ENCODE data around the gene HCN2.

The HCN2 gene

DNA sequence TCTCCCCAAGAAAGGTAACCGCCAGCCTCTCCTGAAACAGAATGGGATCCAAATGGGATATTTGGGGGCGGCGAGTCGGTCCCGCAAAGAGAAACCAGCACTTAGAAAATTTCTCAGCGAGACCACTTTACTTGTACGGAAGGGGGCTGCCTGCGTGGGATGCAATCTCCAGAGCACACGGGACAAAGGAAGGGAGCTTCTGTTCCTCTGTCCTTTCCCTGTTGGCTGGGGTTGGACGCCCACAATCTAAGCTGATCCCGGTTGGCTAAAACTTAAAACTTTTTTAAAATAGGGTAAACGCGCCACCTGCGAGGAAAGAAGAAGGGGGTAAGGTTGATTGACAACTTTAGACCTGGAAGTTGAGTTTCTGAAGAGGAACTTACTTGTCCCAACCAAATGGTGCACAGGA is 18.1 kb upstream of the HCN2 start:
- no peak for DNase-seq (ENCODE audit: low read depth in 2 of 2)

- peak; percentile 96 for DNase-seq (ENCODE audit: low read depth in 2 of 2)
Measured at GRCh38 chr19:572140-572742, 17.4 kb upstream of the HCN2 start, which contains the start of gene BSG. Gene BSG (plus strand): TSS chr19:572596. CDS start chr19:572635, 39 bp downstream.

DNA sequence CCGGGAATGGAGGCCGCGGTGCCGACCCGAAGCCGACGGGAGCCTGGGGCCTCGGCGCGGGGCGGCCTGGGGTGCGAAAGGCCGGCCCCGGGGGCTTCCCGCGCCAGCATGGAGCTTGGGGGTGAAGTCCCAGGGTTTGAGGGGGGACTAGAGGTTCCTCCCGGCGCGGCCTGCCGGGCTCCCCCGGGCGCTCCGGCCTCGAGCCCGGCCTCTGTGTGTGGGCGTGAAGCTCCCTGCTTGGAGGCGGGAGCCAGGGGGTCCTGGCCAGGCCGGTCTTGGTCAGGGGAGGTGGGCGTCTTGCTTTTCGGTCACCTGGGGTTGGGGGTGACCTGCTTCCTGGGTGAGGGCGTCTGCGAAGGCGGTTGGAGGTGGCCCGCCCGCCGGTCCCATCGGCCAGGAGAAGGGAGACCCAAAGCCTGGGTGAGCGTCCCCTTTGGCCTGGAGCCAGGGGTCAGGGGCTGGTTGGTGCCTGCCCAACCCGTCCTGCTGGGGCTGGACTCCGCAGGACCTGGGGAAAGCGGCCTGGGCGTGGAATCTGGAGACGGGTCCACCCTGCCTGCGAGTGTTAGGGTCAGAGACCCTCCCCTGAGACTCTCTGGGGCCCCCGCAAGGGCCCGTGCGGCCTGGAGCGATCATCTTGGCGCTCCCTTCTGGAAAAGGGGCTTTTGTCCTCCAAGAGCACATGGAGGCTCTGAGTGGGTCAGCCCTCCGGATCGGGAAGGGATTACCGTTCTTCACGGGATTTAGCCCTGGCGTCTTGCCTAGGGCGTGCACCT is 16.8 kb upstream of the HCN2 start:
- DNase-seq (ENCODE audit: low read depth in 2 of 2): no peak

- DNase-seq (ENCODE audit: low read depth in 2 of 2): no peak
Measured at GRCh38 chr19:573519-573825, 16.2 kb upstream of the HCN2 start.

- DNase-seq (ENCODE audit: low read depth in 2 of 2): no peak
Measured at GRCh38 chr19:574658-575526, 14.8 kb upstream of the HCN2 start.

- DNase-seq (ENCODE audit: low read depth in 2 of 2): no peak
Measured at GRCh38 chr19:575527-576506, 13.9 kb upstream of the HCN2 start.

DNA sequence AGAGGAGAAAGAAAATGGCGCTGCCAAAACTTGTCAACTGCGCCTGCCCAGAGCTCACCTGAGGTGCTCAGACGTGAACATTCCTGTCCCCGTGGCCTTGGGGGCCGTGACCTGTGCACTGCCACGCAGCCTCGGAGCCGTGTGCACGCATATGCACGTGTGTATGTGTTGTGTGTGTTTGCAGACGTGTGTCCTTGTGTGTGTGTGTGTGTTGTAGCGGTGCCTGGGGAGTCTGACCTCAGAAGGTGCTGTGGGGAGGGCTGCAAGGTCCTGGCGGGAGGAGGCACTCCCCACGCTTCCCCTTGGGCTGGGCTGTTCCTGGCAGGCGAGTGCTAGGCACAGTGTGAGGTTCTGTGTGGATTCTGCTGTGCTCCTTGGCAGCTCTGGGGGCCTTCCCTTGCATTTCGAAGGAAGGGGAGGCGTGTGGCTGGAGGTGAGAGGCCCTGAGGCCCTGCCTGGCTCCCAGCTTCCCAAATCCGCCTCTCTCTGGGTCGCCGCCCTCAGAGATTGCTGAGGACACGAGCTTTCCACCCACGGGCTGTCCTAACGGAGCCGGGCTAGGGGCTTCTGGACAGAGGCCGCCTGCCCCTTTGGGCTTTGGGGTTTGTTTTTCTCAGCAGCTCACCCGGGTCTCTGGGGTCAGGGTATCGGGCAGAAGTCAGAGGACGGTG is 12.8 kb upstream of the HCN2 start:
- DNase-seq (ENCODE audit: low read depth in 2 of 2): no peak

GRCh38 chr19:577439-578392 is 12.0 kb upstream of the HCN2 start:
- no peak for DNase-seq (ENCODE audit: low read depth in 2 of 2)

GRCh38 chr19:579111-579841 is 10.4 kb upstream of the HCN2 start:
- no peak for DNase-seq (ENCODE audit: low read depth in 2 of 2)

DNA sequence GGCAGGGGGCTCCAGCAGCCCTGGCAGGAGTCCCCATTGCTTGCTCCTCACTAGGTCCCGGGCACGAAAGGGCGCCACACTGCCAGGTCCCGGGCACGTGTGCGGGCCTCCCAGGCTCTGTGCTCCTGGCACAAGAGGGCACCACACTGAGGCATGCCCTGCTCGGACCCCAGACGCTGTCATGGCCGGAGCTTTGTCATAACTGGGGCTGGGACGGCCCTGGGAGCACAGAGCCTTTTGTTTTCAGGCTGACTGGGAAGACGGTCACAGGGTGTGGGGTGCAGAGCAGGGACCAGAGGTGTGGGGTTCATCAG is 9.9 kb upstream of the HCN2 start:
- DNase-seq (ENCODE audit: low read depth in 2 of 2): no peak

- no peak for DNase-seq (ENCODE audit: low read depth in 2 of 2)
Measured at GRCh38 chr19:580274-580835, 9.3 kb upstream of the HCN2 start.

DNA sequence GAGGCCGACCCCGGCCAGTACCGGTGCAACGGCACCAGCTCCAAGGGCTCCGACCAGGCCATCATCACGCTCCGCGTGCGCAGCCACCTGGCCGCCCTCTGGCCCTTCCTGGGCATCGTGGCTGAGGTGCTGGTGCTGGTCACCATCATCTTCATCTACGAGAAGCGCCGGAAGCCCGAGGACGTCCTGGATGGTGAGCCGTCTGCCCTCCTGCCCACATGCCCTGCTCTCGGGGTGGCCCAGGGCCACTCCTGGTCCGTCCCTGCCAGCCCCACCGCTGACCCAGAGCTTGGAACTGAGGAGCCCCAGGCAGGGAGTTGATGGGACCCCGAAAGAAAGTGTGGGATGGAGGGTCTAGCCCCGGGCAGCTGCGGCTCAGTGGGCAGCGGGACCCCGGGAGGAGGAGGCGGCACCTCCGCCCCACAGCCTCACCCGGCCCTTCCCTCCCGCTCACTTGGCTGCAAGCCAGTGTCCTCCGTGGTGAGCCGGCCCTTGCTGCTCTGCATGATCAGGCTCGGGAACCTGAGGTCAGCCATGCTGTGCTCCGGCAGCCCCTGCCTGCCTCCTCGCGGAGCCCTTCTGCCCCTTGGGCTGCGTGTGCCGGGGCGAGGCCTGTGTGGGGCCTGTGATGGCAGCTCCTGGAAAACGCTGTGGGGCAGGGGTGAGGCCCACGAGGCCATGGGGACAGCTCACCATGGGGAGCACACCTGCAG is 8.1 kb upstream of the HCN2 start:
- DNase-seq (ENCODE audit: low read depth in 2 of 2): no peak

DNA sequence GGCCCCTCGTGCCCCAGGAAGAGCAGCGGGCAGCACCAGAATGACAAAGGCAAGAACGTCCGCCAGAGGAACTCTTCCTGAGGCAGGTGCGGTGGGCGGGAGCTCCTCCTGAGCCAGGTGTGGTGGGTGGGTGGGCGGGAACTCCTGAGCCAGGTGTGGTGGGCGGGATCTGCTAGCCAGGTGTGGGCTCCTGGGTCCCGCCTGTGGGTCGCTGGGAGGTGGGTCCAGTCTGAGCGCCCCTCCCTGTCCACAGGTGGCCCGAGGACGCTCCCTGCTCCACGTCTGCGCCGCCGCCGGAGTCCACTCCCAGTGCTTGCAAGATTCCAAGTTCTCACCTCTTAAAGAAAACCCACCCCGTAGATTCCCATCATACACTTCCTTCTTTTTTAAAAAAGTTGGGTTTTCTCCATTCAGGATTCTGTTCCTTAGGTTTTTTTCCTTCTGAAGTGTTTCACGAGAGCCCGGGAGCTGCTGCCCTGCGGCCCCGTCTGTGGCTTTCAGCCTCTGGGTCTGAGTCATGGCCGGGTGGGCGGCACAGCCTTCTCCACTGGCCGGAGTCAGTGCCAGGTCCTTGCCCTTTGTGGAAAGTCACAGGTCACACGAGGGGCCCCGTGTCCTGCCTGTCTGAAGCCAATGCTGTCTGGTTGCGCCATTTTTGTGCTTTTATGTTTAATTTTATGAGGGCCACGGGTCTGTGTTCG is 7.0 kb upstream of the HCN2 start:
- DNase-seq (ENCODE audit: low read depth in 2 of 2): no peak

DNA sequence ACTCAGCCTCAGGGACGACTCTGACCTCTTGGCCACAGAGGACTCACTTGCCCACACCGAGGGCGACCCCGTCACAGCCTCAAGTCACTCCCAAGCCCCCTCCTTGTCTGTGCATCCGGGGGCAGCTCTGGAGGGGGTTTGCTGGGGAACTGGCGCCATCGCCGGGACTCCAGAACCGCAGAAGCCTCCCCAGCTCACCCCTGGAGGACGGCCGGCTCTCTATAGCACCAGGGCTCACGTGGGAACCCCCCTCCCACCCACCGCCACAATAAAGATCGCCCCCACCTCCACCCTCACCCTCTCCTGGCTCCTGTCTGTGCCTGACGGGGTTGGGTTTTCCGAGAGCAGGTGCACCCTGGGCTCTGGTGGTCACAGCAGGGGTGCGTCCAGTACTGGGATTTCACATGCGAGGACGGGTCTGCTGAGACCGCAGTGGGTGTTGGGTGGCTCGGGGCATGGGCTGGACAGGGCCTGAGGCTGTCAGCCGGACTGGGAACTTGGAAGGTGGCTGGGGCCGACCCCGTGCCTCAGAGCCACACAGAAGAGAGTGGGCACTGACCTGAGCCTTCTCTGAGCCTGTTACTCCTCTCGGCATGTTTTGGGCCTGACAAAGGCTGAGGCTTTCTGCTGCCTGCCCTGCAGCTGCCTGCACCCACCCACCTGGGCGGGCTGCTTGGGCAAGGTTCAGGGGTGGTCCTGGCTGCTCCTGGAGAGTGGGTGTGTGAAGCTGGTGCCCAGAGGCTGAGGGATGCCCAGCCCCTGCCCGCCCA is 6.3 kb upstream of the HCN2 start:
- no peak for DNase-seq (ENCODE audit: low read depth in 2 of 2)

GRCh38 chr19:583968-584239 is 5.8 kb upstream of the HCN2 start:
- DNase-seq (ENCODE audit: low read depth in 2 of 2): no peak

DNA sequence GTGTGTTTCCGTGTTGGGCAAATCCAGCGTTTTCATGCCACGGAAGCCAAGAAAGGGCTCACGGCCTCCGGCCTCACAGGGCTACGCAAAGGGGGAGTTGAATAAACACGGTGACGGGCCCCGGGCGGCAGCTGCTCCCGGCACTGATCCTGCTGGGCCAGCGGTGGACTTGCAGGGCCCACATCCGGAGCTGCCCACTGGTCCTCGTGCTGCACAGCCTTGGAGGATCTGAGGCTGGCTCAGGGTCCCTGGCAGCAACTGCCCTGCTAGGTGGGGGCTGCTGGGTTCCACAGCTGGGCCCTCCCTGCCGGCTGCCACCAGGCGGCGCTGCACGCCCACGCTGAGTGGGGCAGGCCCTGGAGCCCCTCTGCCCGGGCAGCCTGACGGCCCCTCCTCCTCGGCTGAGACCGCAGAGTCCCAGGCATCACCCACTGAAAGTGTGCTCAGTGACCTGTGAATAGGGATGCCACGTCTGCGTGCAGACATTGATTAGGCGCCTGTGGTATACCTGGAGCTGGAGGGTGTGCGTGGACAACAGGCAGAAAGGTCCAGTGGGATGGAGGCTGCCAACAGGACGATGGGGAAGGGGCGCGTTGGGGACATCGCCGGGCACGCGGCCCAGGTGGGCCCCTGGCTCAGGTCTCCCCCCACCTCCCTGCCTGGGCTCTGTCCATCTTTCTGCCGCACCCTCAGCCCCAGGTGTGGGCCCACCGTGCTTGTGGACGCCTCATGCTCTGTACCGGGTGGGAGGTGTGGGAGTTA is 5.3 kb upstream of the HCN2 start:
- peak; percentile 60 to 61 for DNase-seq (ENCODE audit: low read depth in 2 of 2)
